HepG2 (cell line): Measurements from ENCODE around the gene OGFR. TPM values are rescaled to one million over a fixed set of nuclear protein-coding genes. Genes with fewer than 3 reads are reported as not detected.

ENCODE experiments used
- AHR ChIP-seq: IDR thresholded peaks from 2 replicates; pipeline ENCODE4 v1.6.1; 2018; ENCODE audit warnings: missing genetic modification reagents, missing compliant biosample characterization
- CSRNP1 ChIP-seq: sonication (generic); formaldehyde crosslinking; IDR thresholded peaks from 2 replicates; pipeline ENCODE4 v1.8.1; 2023; ENCODE audit warnings: mild to moderate bottlenecking, missing genetic modification reagents
- KDM6A ChIP-seq: IDR thresholded peaks from 2 replicates; pipeline ENCODE4 v1.6.1; 2016; ENCODE audit warnings: low read depth
- THAP8 ChIP-seq: sonication (generic); formaldehyde crosslinking; IDR thresholded peaks from 2 replicates; pipeline ENCODE4 v1.5.1; 2020; ENCODE audit warnings: missing genetic modification reagents, mild to moderate bottlenecking, borderline replicate concordance
- ZNF331 ChIP-seq: sonication (generic); formaldehyde crosslinking; IDR thresholded peaks from 2 replicates; pipeline ENCODE4 v1.4.0; 2020; ENCODE audit warnings: missing genetic modification reagents
- ZNF512B ChIP-seq: sonication (generic); formaldehyde crosslinking; IDR thresholded peaks from 2 replicates; pipeline ENCODE4 v1.5.1; 2020; ENCODE audit warnings: missing genetic modification reagents, mild to moderate bottlenecking, borderline replicate concordance
- ZNF513 ChIP-seq: sonication (generic); formaldehyde crosslinking; conservative IDR thresholded peaks from 2 replicates; pipeline ENCODE4 v1.5.0; 2020; ENCODE audit warnings: missing genetic modification reagents
- ZSCAN25 ChIP-seq: sonication (generic); formaldehyde crosslinking; IDR thresholded peaks from 2 replicates; pipeline ENCODE4 v1.8.0; 2022; ENCODE audit warnings: mild to moderate bottlenecking, missing genetic modification reagents
- ZSCAN31 ChIP-seq: sonication (generic); formaldehyde crosslinking; IDR thresholded peaks from 2 replicates; pipeline ENCODE4 v1.5.0; 2020; ENCODE audit warnings: low read depth, mild to moderate bottlenecking, missing genetic modification reagents
- polyA plus RNA-seq, 8 experiments: library from polyadenylated mRNA; depleted of rRNA in 3 of 8; stranded (reverse) in 7 of 8; unstranded in 1 of 8; fragments of >200 nt; fragmentation: Illumina TruSeq in 4 of 8; extraction: Trizol in 4 of 8; gene quantifications; 2 replicates each; pipeline versions ENCODE4 v1.2.1 to v1.2.3, GENCODE V29; 2011 to 2016; ENCODE audit warnings: low read depth in 4 of 8, missing spikeins in 1 of 8, mixed read lengths in 1 of 8; ENCODE audit not compliant: insufficient read depth in 1 of 8
- total RNA-seq, 5 experiments: library from RNA; depleted of rRNA; stranded (reverse); fragments of >200 nt; fragmentation: Illumina TruSeq; extraction: Trizol; gene quantifications; 2 replicates each; pipeline ENCODE4 v1.2.3, GENCODE V29; 2016; ENCODE audit warnings: low read depth in 1 of 5
- TF ChIP-seq, protein P1 (sequence below): sonication (generic); formaldehyde crosslinking; IDR thresholded peaks from 2 replicates; pipeline ENCODE4 v1.8.0; 2023; ENCODE audit warnings: mild to moderate bottlenecking, missing genetic modification reagents
- TF ChIP-seq, protein P2 (sequence below): sonication (generic); formaldehyde crosslinking; IDR thresholded peaks from 2 replicates; pipeline ENCODE4 v1.4.0; 2020; ENCODE audit warnings: missing genetic modification reagents, mild to moderate bottlenecking, borderline replicate concordance
- TF ChIP-seq, protein P3 (sequence below): sonication (generic); formaldehyde crosslinking; conservative IDR thresholded peaks from 2 replicates; pipeline ENCODE4 v1.4.0; 2020; ENCODE audit warnings: mild to moderate bottlenecking, missing genetic modification reagents, moderate library complexity
- TF ChIP-seq, protein P4 (sequence below): sonication (generic); formaldehyde crosslinking; IDR thresholded peaks from 2 replicates; pipeline ENCODE4 v1.5.0; 2020; ENCODE audit warnings: mild to moderate bottlenecking, low read depth, missing genetic modification reagents, borderline replicate concordance

The OGFR gene
- total and polyA plus RNA-seq, 2 of the 13 experiments (the other 11 are each of a cell fraction or from before 2014, with no cell fraction given), result 47.7 to 81.8 TPM

DNA sequence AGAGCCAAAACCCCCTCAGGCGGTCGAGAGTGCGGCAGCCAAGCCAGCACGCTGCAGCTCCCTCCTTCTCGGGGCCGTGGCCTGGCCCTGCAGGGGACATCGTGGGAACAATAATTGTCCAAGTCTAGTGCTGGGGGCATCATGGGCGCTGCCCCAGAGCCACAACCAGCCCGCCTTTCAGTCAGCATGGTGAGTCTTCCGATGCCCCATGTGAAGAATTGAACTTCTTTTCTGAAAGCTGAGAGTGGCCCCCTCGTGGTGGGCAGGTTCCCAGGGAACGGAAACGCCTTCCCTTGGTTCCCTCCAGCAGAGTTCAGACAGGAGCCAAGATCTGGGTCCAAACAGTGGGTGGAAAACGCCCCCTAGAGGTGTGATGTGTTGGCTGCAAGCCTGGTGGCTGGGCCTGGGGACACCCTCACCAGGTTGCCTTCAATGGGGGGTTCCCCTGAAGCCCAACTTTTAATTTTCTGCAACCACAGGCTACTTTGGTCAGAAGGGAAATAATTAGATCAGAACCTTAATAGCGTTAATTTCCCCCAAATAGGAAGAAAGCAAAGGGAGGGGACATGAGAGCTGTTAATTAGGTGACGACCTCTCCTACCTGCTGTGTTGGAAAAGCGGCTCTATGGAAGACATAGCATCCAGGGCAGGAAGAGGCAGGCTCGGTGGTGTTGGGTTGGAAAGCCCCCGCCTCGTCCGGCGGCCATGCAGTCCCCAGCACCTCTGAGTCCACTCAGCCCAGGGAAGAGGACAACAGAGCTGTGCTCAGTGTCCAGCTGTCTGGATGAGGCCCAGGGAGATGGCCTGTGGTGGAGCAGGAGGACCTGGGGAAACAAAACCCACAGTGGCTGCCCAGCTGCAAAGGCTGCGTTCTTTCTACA, 13.1 kb upstream of the OGFR start (continued):
- TF ChIP-seq, protein P1, sequence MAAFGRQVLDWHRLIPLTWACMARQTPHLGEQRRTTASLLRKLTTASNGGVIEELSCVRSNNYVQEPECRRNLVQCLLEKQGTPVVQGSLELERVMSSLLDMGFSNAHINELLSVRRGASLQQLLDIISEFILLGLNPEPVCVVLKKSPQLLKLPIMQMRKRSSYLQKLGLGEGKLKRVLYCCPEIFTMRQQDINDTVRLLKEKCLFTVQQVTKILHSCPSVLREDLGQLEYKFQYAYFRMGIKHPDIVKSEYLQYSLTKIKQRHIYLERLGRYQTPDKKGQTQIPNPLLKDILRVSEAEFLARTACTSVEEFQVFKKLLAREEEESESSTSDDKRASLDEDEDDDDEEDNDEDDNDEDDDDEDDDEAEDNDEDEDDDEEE, result peak; percentile 52; the same call in 1 of the 2 replicates
- TF ChIP-seq ZNF512B (CRISPR knock-in tag), result peak; percentile 86; the same call in 1 of the 2 replicates
- TF ChIP-seq, protein P2, sequence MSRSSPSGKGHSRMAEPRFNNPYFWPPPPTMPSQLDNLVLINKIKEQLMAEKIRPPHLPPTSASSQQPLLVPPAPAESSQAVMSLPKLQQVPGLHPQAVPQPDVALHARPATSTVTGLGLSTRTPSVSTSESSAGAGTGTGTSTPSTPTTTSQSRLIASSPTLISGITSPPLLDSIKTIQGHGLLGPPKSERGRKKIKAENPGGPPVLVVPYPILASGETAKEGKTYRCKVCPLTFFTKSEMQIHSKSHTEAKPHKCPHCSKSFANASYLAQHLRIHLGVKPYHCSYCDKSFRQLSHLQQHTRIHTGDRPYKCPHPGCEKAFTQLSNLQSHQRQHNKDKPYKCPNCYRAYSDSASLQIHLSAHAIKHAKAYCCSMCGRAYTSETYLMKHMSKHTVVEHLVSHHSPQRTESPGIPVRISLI (CRISPR knock-in tag), result no peak; the same call in 1 of the 2 replicates
- peak; percentile 87 for TF ChIP-seq ZSCAN25 (CRISPR knock-in tag)
- TF ChIP-seq, protein P3, sequence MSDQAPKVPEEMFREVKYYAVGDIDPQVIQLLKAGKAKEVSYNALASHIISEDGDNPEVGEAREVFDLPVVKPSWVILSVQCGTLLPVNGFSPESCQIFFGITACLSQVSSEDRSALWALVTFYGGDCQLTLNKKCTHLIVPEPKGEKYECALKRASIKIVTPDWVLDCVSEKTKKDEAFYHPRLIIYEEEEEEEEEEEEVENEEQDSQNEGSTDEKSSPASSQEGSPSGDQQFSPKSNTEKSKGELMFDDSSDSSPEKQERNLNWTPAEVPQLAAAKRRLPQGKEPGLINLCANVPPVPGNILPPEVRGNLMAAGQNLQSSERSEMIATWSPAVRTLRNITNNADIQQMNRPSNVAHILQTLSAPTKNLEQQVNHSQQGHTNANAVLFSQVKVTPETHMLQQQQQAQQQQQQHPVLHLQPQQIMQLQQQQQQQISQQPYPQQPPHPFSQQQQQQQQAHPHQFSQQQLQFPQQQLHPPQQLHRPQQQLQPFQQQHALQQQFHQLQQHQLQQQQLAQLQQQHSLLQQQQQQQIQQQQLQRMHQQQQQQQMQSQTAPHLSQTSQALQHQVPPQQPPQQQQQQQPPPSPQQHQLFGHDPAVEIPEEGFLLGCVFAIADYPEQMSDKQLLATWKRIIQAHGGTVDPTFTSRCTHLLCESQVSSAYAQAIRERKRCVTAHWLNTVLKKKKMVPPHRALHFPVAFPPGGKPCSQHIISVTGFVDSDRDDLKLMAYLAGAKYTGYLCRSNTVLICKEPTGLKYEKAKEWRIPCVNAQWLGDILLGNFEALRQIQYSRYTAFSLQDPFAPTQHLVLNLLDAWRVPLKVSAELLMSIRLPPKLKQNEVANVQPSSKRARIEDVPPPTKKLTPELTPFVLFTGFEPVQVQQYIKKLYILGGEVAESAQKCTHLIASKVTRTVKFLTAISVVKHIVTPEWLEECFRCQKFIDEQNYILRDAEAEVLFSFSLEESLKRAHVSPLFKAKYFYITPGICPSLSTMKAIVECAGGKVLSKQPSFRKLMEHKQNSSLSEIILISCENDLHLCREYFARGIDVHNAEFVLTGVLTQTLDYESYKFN (CRISPR knock-in tag), result peak; percentile 47
- no peak; the same call in 1 of the 2 replicates for TF ChIP-seq CSRNP1 (CRISPR knock-in tag)
- peak; percentile 64; the same call in 1 of the 2 replicates for TF ChIP-seq AHR (CRISPR knock-in tag)
- TF ChIP-seq, protein P4, sequence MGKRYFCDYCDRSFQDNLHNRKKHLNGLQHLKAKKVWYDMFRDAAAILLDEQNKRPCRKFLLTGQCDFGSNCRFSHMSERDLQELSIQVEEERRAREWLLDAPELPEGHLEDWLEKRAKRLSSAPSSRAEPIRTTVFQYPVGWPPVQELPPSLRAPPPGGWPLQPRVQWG (CRISPR knock-in tag), result no peak
- 0 out of 2 replicates have a peak, but pooled peaks have one; percentile 56 for TF ChIP-seq ZNF513 (CRISPR knock-in tag)
- peak; percentile 91 for TF ChIP-seq ZNF331 (CRISPR knock-in tag)
- no peak for TF ChIP-seq THAP8 (CRISPR knock-in tag)
- peak; percentile 81; the same call in 1 of the 2 replicates for TF ChIP-seq ZSCAN31 (CRISPR knock-in tag)
- no peak for TF ChIP-seq KDM6A (CRISPR knock-in tag)
